HG03571 (cell line): ENCODE results near the gene ANTXR1.

Experiments used
- ATAC-seq: cut with Tn5 transposase; IDR thresholded peaks from one replicate; pipeline ENCODE4 v1.9.1; 2021; ENCODE audit not compliant: unreplicated experiment

ANTXR1 gene

GRCh38 chr2:69203166-69203985 lies 190.4 kb downstream of the ANTXR1 start:
- no peak for ATAC-seq

- no peak for ATAC-seq
Observed at GRCh38 chr2:69204654-69205053, 191.7 kb downstream of the ANTXR1 start.

- ATAC-seq: no peak
Observed at GRCh38 chr2:69205076-69205475, 192.1 kb downstream of the ANTXR1 start.

- no peak for ATAC-seq
Observed at GRCh38 chr2:69205491-69205890, 192.5 kb downstream of the ANTXR1 start.

- ATAC-seq: no peak
Observed at GRCh38 chr2:69208023-69208595, 195.1 kb downstream of the ANTXR1 start.

GRCh38 chr2:69209482-69209881 lies 196.5 kb downstream of the ANTXR1 start:
- ATAC-seq: no peak

GRCh38 chr2:69210385-69210784 lies 197.4 kb downstream of the ANTXR1 start:
- no peak for ATAC-seq

- ATAC-seq: no peak
Observed at GRCh38 chr2:69211048-69211447, 198.1 kb downstream of the ANTXR1 start.

GRCh38 chr2:69211686-69212085 lies 198.7 kb downstream of the ANTXR1 start:
- ATAC-seq: no peak

GRCh38 chr2:69212238-69213028 lies 199.5 kb downstream of the ANTXR1 start:
- no peak for ATAC-seq

- ATAC-seq: no peak
Observed at GRCh38 chr2:69213201-69213600, 200.2 kb downstream of the ANTXR1 start.

GRCh38 chr2:69213782-69214181 lies 200.8 kb downstream of the ANTXR1 start:
- no peak for ATAC-seq

GRCh38 chr2:69214898-69215297 lies 201.9 kb downstream of the ANTXR1 start:
- ATAC-seq: no peak

- no peak for ATAC-seq
Observed at GRCh38 chr2:69216535-69217332, 203.8 kb downstream of the ANTXR1 start.

GRCh38 chr2:69217333-69218080 lies 204.5 kb downstream of the ANTXR1 start:
- ATAC-seq: no peak

- no peak for ATAC-seq
Observed at GRCh38 chr2:69221512-69221911, 208.5 kb downstream of the ANTXR1 start.

GRCh38 chr2:69221960-69222751 lies 209.2 kb downstream of the ANTXR1 start:
- no peak for ATAC-seq

- ATAC-seq: no peak
Observed at GRCh38 chr2:69222953-69223658, 210.1 kb downstream of the ANTXR1 start.
